ENCODE results near the gene DTNBP1. TPM values are rescaled to one million over a fixed set of nuclear protein-coding genes. Genes with fewer than 3 reads are reported as not detected.

DTNBP1 gene
- total RNA-seq, 1 donor from 2014 or later: 20.1 TPM

DNA sequence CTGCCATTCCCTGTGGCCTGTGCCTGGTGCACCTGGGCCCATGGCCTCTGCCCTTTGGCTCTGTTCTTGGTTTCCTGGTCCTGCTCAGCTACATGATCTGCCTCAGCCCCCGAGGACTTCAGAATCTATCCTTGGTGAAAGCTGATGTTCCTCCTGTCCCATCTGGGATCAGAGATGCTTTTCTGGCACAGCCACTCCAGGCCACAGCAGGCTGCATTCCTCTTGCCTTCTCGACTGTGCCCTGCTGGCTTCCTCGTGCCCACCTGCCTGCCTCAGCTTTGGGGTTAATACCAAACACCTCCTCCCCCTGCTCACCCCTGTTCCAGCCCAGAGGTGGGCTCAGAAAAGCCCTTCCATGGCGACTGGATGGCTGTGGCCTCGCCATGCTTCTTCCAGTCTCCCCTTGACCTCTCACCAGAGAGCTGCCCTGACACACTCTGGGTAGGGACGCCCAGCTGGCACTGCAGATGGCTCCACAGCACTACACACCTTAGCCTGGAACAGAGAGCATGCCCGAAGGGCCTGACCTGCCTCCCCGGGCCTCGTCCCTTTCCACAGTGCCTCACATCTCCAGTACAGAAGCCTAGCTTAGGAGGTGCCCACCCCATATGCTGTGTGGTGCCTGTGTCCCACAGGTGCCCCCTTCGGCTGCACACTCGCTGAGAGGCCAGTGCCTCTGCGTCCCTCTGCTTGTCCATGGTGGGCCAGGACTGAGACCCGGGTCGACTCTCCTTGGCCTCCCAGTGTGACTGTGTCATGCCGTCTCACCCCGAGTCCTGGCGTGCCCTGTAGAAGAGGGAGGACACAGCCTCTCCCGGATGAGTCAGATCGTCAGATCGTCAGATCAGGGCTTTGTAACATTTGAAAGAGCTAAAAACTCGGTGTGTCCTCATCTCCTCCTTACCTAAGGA is 148.8 kb downstream of the DTNBP1 start:
- H3K27me3 Mint-ChIP-seq (ENCODE audit: unreplicated experiment): no peaks in the 10 kb centered on the region
- no peak for DNase-seq (ENCODE audit: extremely low spot score, unreplicated experiment)
- TF ChIP-seq, protein P1, sequence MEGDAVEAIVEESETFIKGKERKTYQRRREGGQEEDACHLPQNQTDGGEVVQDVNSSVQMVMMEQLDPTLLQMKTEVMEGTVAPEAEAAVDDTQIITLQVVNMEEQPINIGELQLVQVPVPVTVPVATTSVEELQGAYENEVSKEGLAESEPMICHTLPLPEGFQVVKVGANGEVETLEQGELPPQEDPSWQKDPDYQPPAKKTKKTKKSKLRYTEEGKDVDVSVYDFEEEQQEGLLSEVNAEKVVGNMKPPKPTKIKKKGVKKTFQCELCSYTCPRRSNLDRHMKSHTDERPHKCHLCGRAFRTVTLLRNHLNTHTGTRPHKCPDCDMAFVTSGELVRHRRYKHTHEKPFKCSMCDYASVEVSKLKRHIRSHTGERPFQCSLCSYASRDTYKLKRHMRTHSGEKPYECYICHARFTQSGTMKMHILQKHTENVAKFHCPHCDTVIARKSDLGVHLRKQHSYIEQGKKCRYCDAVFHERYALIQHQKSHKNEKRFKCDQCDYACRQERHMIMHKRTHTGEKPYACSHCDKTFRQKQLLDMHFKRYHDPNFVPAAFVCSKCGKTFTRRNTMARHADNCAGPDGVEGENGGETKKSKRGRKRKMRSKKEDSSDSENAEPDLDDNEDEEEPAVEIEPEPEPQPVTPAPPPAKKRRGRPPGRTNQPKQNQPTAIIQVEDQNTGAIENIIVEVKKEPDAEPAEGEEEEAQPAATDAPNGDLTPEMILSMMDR (IDR thresholded peaks at IDR 0.05): no peak
- no peak overlapping the region for H3K27ac Mint-ChIP-seq (ENCODE audit: unreplicated experiment)
- no peaks in the 10 kb centered on the region for H3K9me3 Mint-ChIP-seq (ENCODE audit: unreplicated experiment)
- peaks cover 2% of the 10 kb centered on the region for H3K4me1 Mint-ChIP-seq (ENCODE audit: unreplicated experiment)
- H3K4me3 Mint-ChIP-seq (ENCODE audit: unreplicated experiment): no peak overlapping the region
- peaks cover 39% of the 10 kb centered on the region for H3K36me3 Mint-ChIP-seq (ENCODE audit: unreplicated experiment)

DNA sequence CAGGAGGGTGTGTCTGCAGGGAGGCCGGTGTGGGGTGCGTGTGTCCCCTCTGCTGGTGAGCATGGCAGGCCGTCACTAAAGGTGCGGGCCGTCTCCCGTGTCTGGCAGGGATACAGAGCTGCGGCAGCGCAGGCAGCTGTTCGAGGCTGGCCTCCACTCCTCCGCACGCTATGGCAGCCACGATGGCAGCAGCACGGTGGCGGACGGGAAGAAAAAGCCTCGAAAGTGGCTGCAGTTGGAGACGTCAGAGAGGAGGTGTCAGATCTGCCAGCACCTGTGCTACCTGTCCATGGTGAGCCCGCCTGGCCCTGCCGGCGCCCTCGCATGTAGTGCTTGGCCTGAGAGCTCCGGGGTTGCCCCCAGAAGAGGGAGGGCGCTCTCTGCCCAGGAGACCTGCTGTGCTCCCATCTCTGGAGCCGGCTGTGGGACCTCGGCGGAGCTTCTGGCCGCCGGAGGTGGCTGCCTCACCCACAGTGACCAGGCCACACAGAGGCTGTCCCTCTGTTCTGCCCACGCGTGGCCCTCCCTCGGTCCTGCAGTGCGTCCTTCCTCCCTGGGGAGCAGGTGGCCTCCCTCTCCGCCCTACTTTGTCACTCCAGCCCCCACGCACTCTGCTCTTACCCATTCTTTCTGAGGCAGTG is 149.6 kb downstream of the DTNBP1 start:
- Mint-ChIP-seq H3K27ac (ENCODE audit: unreplicated experiment) (no peak overlapping the region), H3K27me3 (ENCODE audit: unreplicated experiment) (no peaks in the 10 kb centered on the region), H3K9me3 (ENCODE audit: unreplicated experiment) (no peaks in the 10 kb centered on the region), H3K4me1 (ENCODE audit: unreplicated experiment) (peaks cover 5% of the 10 kb centered on the region), H3K36me3 (ENCODE audit: unreplicated experiment) (peaks cover 47% of the 10 kb centered on the region), H3K4me3 (ENCODE audit: unreplicated experiment) (no peak overlapping the region)
- no peak for DNase-seq (ENCODE audit: extremely low spot score, unreplicated experiment)
- TF ChIP-seq, protein P1 (IDR thresholded peaks at IDR 0.05): no peak

DNA sequence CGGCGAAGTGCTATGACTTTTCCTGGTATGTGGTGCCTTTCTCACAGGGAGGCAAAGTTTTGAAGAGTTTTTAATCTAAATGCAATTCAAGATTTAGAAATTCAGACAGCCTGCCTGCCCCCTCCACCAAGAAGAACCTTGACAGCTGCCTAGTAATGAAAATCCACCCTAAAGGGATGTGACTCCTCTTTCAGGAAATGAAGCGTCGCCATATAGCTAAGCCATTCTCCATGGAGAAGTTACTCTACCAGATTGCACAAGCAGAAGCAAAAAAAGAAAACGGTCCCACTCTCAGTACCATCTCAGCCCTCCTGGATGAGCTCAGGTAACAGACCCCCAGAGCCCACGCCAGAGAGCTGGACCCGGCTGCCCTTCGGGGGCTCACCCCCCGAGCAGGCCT is 150.1 kb downstream of the DTNBP1 start:
- Mint-ChIP-seq H3K27me3 (ENCODE audit: unreplicated experiment) (no peaks in the 10 kb centered on the region), H3K36me3 (ENCODE audit: unreplicated experiment) (peaks cover 44% of the 10 kb centered on the region), H3K4me1 (ENCODE audit: unreplicated experiment) (peaks cover 5% of the 10 kb centered on the region), H3K9me3 (ENCODE audit: unreplicated experiment) (no peaks in the 10 kb centered on the region), H3K4me3 (ENCODE audit: unreplicated experiment) (no peak overlapping the region), H3K27ac (ENCODE audit: unreplicated experiment) (no peak overlapping the region)
- TF ChIP-seq, protein P1 (IDR thresholded peaks at IDR 0.05): no peak
- no peak for DNase-seq (ENCODE audit: extremely low spot score, unreplicated experiment)

DNA sequence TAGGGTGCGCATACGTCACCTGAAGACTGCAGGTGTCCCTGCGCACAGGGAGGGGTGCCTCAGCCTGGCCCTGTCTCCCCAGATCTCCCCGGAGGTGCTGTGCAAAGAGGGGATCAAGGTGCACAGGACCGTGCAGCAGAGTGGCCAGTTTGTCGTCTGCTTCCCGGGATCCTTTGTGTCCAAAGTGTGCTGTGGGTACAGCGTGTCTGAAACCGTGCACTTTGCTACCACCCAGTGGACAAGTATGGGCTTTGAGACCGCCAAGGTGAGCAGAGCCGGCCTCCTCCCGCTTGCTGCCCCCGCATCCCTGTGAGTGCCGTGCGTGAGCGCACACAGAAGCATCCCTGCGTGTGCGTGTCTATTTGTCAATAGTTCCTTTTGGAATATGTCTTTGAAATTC is 150.7 kb downstream of the DTNBP1 start:
- Mint-ChIP-seq H3K9me3 (ENCODE audit: unreplicated experiment) (no peaks in the 10 kb centered on the region), H3K36me3 (ENCODE audit: unreplicated experiment) (peaks cover 46% of the 10 kb centered on the region), H3K27me3 (ENCODE audit: unreplicated experiment) (no peaks in the 10 kb centered on the region), H3K4me1 (ENCODE audit: unreplicated experiment) (peaks cover 5% of the 10 kb centered on the region), H3K4me3 (ENCODE audit: unreplicated experiment) (no peak overlapping the region), H3K27ac (ENCODE audit: unreplicated experiment) (no peak overlapping the region)
- TF ChIP-seq, protein P1 (IDR thresholded peaks at IDR 0.05): peak; percentile 37
- no peak for DNase-seq (ENCODE audit: extremely low spot score, unreplicated experiment)
